HG02798 (cell line): ENCODE data around the gene TENT5C.

Source experiments
- ATAC-seq: cut with Tn5 transposase; IDR thresholded peaks from one replicate; pipeline ENCODE4 v1.9.1; 2021; ENCODE audit warnings: mild to moderate bottlenecking; ENCODE audit not compliant: unreplicated experiment, poor library complexity

Gene TENT5C

GRCh38 chr1:117652421-117652820, 46.6 kb downstream of the TENT5C start:
- ATAC-seq = no peak

- no peak for ATAC-seq
Observed at GRCh38 chr1:117653195-117653594, 47.3 kb downstream of the TENT5C start.

GRCh38 chr1:117653732-117654492, 48.1 kb downstream of the TENT5C start:
- ATAC-seq = peak; percentile 3

- ATAC-seq = peak; percentile 80
Observed at GRCh38 chr1:117654493-117655219, 48.8 kb downstream of the TENT5C start.

GRCh38 chr1:117655220-117655577, 49.4 kb downstream of the TENT5C start:
- no peak for ATAC-seq

- ATAC-seq = peak; percentile 54
Observed at GRCh38 chr1:117656202-117656641, 50.4 kb downstream of the TENT5C start.

GRCh38 chr1:117657031-117657430, 51.2 kb downstream of the TENT5C start:
- no peak for ATAC-seq

GRCh38 chr1:117657949-117658660, 52.3 kb downstream of the TENT5C start:
- ATAC-seq = no peak

GRCh38 chr1:117658676-117659075, 52.8 kb downstream of the TENT5C start:
- ATAC-seq = peak; percentile 21

- ATAC-seq = no peak
Observed at GRCh38 chr1:117659550-117660270, 53.9 kb downstream of the TENT5C start.

GRCh38 chr1:117660271-117660965, 54.6 kb downstream of the TENT5C start:
- no peak for ATAC-seq

- ATAC-seq = no peak
Observed at GRCh38 chr1:117661027-117661426, 55.2 kb downstream of the TENT5C start.

- ATAC-seq = no peak
Observed at GRCh38 chr1:117662667-117663066, 56.8 kb downstream of the TENT5C start.

GRCh38 chr1:117663156-117663902, 57.5 kb downstream of the TENT5C start:
- ATAC-seq = no peak

- peak; percentile 97 for ATAC-seq
Observed at GRCh38 chr1:117664314-117664713, 58.5 kb downstream of the TENT5C start.

- no peak for ATAC-seq
Observed at GRCh38 chr1:117665556-117666270, 59.9 kb downstream of the TENT5C start.

GRCh38 chr1:117669572-117669971, 63.7 kb downstream of the TENT5C start:
- no peak for ATAC-seq

GRCh38 chr1:117670976-117671780, 65.3 kb downstream of the TENT5C start:
- ATAC-seq = no peak
